PC-3 (cell line): ENCODE measurements around the gene ZFPM1.

Experiments used
- EZH2 ChIP-seq: fragments of 300-600 bp; sonication (generic); IDR thresholded peaks from one replicate; pipeline ENCODE4 v1.6.1; 2017; ENCODE audit warnings: antibody characterized with exemption, mild to moderate bottlenecking, low read length; ENCODE audit not compliant: unreplicated experiment
- EZH2phosphoT487 ChIP-seq: fragments of 300-600 bp; sonication (generic); IDR thresholded peaks from 2 replicates; pipeline ENCODE4 v1.6.1; 2018; ENCODE audit warnings: mild to moderate bottlenecking, antibody characterized with exemption, low read length, borderline replicate concordance
- TF ChIP-seq, protein P1 (sequence below): fragments of 300-600 bp; sonication (generic); conservative IDR thresholded peaks from 2 replicates; pipeline ENCODE4 v1.5.1; 2017; ENCODE audit warnings: antibody characterized with exemption, low read depth, mild to moderate bottlenecking, low read length

DNA sequence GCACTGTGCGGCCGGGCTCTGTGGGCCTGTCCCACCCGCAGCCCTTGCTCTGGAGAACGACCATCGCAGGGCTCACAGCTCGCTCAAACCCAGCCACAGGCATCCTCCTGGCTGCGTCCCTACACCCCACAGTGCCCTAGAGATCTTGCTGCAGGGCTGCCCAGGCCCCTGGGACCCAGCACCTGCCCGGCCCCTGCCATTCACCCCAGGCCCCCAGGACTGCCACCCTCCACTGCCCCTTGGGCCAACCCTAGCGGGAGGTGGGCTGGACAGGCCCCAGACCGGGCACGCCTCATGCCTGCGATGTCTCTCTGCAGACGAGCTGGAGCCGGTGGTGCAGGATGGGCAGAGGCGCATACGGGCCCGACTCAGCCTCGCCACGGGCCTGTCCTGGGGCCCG is 61.0 kb downstream of the ZFPM1 start:
- TF ChIP-seq, protein P1, sequence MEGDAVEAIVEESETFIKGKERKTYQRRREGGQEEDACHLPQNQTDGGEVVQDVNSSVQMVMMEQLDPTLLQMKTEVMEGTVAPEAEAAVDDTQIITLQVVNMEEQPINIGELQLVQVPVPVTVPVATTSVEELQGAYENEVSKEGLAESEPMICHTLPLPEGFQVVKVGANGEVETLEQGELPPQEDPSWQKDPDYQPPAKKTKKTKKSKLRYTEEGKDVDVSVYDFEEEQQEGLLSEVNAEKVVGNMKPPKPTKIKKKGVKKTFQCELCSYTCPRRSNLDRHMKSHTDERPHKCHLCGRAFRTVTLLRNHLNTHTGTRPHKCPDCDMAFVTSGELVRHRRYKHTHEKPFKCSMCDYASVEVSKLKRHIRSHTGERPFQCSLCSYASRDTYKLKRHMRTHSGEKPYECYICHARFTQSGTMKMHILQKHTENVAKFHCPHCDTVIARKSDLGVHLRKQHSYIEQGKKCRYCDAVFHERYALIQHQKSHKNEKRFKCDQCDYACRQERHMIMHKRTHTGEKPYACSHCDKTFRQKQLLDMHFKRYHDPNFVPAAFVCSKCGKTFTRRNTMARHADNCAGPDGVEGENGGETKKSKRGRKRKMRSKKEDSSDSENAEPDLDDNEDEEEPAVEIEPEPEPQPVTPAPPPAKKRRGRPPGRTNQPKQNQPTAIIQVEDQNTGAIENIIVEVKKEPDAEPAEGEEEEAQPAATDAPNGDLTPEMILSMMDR, result no peak
- TF ChIP-seq EZH2 (no peak), EZH2phosphoT487 (no peak)
